Smooth muscle cell (in vitro differentiated cells): ENCODE results near the gene GPSM1. TPM values are rescaled to one million over a fixed set of nuclear protein-coding genes. Genes with fewer than 3 reads are reported as not detected.
A peak's percentile ranks its signal among the peaks of the same experiment; 100 is the strongest.

Experiments used
- DNase-seq: peaks from one replicate; lab custom pipeline; 2025; ENCODE audit not compliant: unreplicated experiment; lab: John Stamatoyannopoulos, UW
- H2AFZ ChIP-seq: fragments of 200-600 bp; sonication (generic); 2 replicates; pipeline ENCODE4 v1.6.0; 2016; ENCODE audit warnings: antibody characterized with exemption, low read depth, mild to moderate bottlenecking
- H3F3A ChIP-seq: fragments of 200-600 bp; sonication (generic); 2 replicates; pipeline ENCODE4 v1.6.0; 2017; ENCODE audit warnings: antibody characterized with exemption, low read depth
- H3K27ac ChIP-seq: fragments of 200-600 bp; sonication (generic); 2 replicates; pipeline ENCODE4 v1.5.1; 2016; ENCODE audit warnings: low read depth, mild to moderate bottlenecking
- H3K27me3 ChIP-seq: fragments of 200-600 bp; sonication (generic); 2 replicates; pipeline ENCODE4 v1.6.1; 2016; ENCODE audit warnings: low read depth, mild to moderate bottlenecking
- H3K36me3 ChIP-seq: fragments of 200-600 bp; sonication (generic); 2 replicates; pipeline ENCODE4 v1.5.1; 2016; ENCODE audit warnings: low read depth
- H3K4me1 ChIP-seq: fragments of 200-600 bp; sonication (generic); 2 replicates; pipeline ENCODE4 v1.5.1; 2016; ENCODE audit warnings: low read depth
- H3K4me2 ChIP-seq: fragments of 200-600 bp; sonication (generic); 2 replicates; pipeline ENCODE4 v1.6.0; 2016; ENCODE audit warnings: mild to moderate bottlenecking
- H3K4me3 ChIP-seq: fragments of 200-600 bp; sonication (generic); 2 replicates; pipeline ENCODE4 v1.5.1; 2016; ENCODE audit warnings: mild to moderate bottlenecking
- H3K79me2 ChIP-seq: fragments of 200-600 bp; sonication (generic); 2 replicates; pipeline ENCODE4 v1.6.0; 2016; ENCODE audit warnings: low read depth, mild to moderate bottlenecking
- H3K9ac ChIP-seq: fragments of 200-600 bp; sonication (generic); 2 replicates; pipeline ENCODE4 v1.6.0; 2016; ENCODE audit warnings: low read depth
- H3K9me3 ChIP-seq: fragments of 200-600 bp; sonication (generic); replicated peaks from 2 replicates; pipeline ENCODE4 v1.5.1; 2016; ENCODE audit warnings: low read depth
- H4K20me1 ChIP-seq: fragments of 200-600 bp; sonication (generic); 2 replicates; pipeline ENCODE4 v1.6.0; 2016; ENCODE audit warnings: low read depth
- CTCF ChIP-seq: fragments of 200-600 bp; sonication (generic); IDR thresholded peaks from 2 replicates; pipeline ENCODE4 v1.5.1; 2017; ENCODE audit warnings: borderline replicate concordance, mild to moderate bottlenecking, antibody characterized with exemption; ENCODE audit not compliant: insufficient read depth, poor library complexity, severe bottlenecking
- WGBS: methylation state at CpG from one replicate; pipeline ENCODE4 v1.1.7; 2016; ENCODE audit warnings: low lambda C conversion rate; 5-methylcytosine and 5-hydroxymethylcytosine counted together
- polyA plus RNA-seq: library from polyadenylated mRNA; unstranded; fragments of >200 nt; fragmentation: Nextera tagmentation; extraction: Ambion mirVana; gene quantifications from 2 replicates; pipeline ENCODE4 v1.2.1, GENCODE V29; 2016
- total RNA-seq: library from RNA; depleted of rRNA; stranded (reverse); fragments of >200 nt; gene quantifications from 2 replicates; pipeline ENCODE4 v1.2.3, GENCODE V29; 2014

The GPSM1 gene
- total and polyA plus RNA-seq, 2 experiments from 2014 or later, result 21.1 to 45.9 TPM

GRCh38 chr9:136358888-136359287, 31.5 kb downstream of the GPSM1 start:
- no peaks in the 10 kb centered on the region for H3K4me1 ChIP-seq
- no peak for TF ChIP-seq CTCF
- H2AFZ ChIP-seq, result no peak overlapping the region
- no peak overlapping the region for H3K9ac ChIP-seq
- no peaks in the 10 kb centered on the region for H3F3A ChIP-seq
- H3K9me3 ChIP-seq, result no peaks in the 10 kb centered on the region
- no peaks in the 10 kb centered on the region for H3K36me3 ChIP-seq
- no peak for DNase-seq
- no peak overlapping the region for H3K4me2 ChIP-seq
- WGBS, result 92% methylated on average over 1 of the region's 2 CpGs
- no peak overlapping the region for H3K27ac ChIP-seq
- H3K4me3 ChIP-seq, result no peak overlapping the region
- H3K79me2 ChIP-seq, result no peaks in the 10 kb centered on the region
- H4K20me1 ChIP-seq, result peaks cover 8% of the 10 kb centered on the region
- no peaks in the 10 kb centered on the region for H3K27me3 ChIP-seq

- no peak for TF ChIP-seq CTCF
- H3K4me3 ChIP-seq, result no peak overlapping the region
- peak overlapping the region; percentile 42 for H3K27ac ChIP-seq
- no peak overlapping the region for H3K4me2 ChIP-seq
- H2AFZ ChIP-seq, result no peak overlapping the region
- no peaks in the 10 kb centered on the region for H3K4me1 ChIP-seq
- no peaks in the 10 kb centered on the region for H3K27me3 ChIP-seq
- H3K36me3 ChIP-seq, result no peaks in the 10 kb centered on the region
- H3K9me3 ChIP-seq, result no peaks in the 10 kb centered on the region
- peaks cover 7% of the 10 kb centered on the region for H4K20me1 ChIP-seq
- H3K79me2 ChIP-seq, result no peaks in the 10 kb centered on the region
- WGBS, result 93% methylated on average over 33 of the region's 38 CpGs
- no peak overlapping the region for H3K9ac ChIP-seq
- no peak for DNase-seq
- no peaks in the 10 kb centered on the region for H3F3A ChIP-seq
Measured at GRCh38 chr9:136359774-136360718, 32.7 kb downstream of the GPSM1 start.

- Histone ChIP-seq H3K36me3 (no peaks in the 10 kb centered on the region), H4K20me1 (peaks cover 7% of the 10 kb centered on the region), H3K4me3 (no peak overlapping the region), H3K9ac (no peak overlapping the region), H3K79me2 (no peaks in the 10 kb centered on the region), H3K4me2 (no peak overlapping the region), H3K4me1 (no peaks in the 10 kb centered on the region), H3K27ac (peak overlapping the region; percentile 42), H3K9me3 (no peaks in the 10 kb centered on the region), H2AFZ (no peak overlapping the region), H3F3A (no peaks in the 10 kb centered on the region), H3K27me3 (no peaks in the 10 kb centered on the region)
- no peak for DNase-seq
- TF ChIP-seq CTCF, result no peak
- WGBS, result 73% methylated on average over 43 of the region's 43 CpGs
Measured at GRCh38 chr9:136361047-136361753, 33.9 kb downstream of the GPSM1 start.
